Mesothelial cell of epicardium (in vitro differentiated cells): ENCODE results near the gene CRTC1. TPM values are rescaled to one million over a fixed set of nuclear protein-coding genes. Genes with fewer than 3 reads are reported as not detected.

Experiments
- DNase-seq, 2 experiments: peaks; one replicate each; pipeline ENCODE4 v3.0.0; 2021; ENCODE audit warnings: low spot score in 2 of 2; ENCODE audit not compliant: unreplicated experiment in 2 of 2
- H3K27ac Mint-ChIP-seq: 2 replicates; pipeline ENCODE4 v1.8.0; 2021; ENCODE audit warnings: mixed read lengths
- H3K27me3 Mint-ChIP-seq: 2 replicates; pipeline ENCODE4 v1.8.0; 2021; ENCODE audit warnings: low read depth, mixed read lengths
- H3K36me3 Mint-ChIP-seq: 2 replicates; pipeline ENCODE4 v1.8.0; 2021; ENCODE audit warnings: mixed read lengths
- H3K4me1 Mint-ChIP-seq: 2 replicates; pipeline ENCODE4 v1.8.0; 2021; ENCODE audit warnings: mixed read lengths
- H3K4me3 Mint-ChIP-seq: 2 replicates; pipeline ENCODE4 v1.8.0; 2021; ENCODE audit warnings: mild to moderate bottlenecking, moderate library complexity, mixed read lengths
- H3K9me3 Mint-ChIP-seq: 2 replicates; pipeline ENCODE4 v1.8.0; 2021; ENCODE audit warnings: mixed read lengths
- total RNA-seq: library from RNA; stranded (reverse); gene quantifications from 3 replicates; pipeline ENCODE4 v1.2.1, GENCODE V29; 2021
- TF ChIP-seq, protein P1 (sequence below): fragments of 200-600 bp; sonication (generic); IDR thresholded peaks from one replicate; pipeline ENCODE4 v1.5.0; 2021; ENCODE audit warnings: antibody characterized with exemption; ENCODE audit not compliant: unreplicated experiment

Gene CRTC1
- total RNA-seq, 1 donor from 2014 or later: 31.9 TPM

GRCh38 chr19:18646535-18647370, 36.7 kb upstream of the CRTC1 start:
- peaks cover 7% of the 10 kb centered on the region for H3K9me3 Mint-ChIP-seq
- no peak overlapping the region for H3K4me3 Mint-ChIP-seq
- no peaks in the 10 kb centered on the region for H3K27me3 Mint-ChIP-seq
- peaks cover 26% of the 10 kb centered on the region for H3K4me1 Mint-ChIP-seq
- DNase-seq: no peak
- no peaks in the 10 kb centered on the region for H3K36me3 Mint-ChIP-seq
- peak overlapping the region; percentile 16 for H3K27ac Mint-ChIP-seq
- TF ChIP-seq, protein P1, sequence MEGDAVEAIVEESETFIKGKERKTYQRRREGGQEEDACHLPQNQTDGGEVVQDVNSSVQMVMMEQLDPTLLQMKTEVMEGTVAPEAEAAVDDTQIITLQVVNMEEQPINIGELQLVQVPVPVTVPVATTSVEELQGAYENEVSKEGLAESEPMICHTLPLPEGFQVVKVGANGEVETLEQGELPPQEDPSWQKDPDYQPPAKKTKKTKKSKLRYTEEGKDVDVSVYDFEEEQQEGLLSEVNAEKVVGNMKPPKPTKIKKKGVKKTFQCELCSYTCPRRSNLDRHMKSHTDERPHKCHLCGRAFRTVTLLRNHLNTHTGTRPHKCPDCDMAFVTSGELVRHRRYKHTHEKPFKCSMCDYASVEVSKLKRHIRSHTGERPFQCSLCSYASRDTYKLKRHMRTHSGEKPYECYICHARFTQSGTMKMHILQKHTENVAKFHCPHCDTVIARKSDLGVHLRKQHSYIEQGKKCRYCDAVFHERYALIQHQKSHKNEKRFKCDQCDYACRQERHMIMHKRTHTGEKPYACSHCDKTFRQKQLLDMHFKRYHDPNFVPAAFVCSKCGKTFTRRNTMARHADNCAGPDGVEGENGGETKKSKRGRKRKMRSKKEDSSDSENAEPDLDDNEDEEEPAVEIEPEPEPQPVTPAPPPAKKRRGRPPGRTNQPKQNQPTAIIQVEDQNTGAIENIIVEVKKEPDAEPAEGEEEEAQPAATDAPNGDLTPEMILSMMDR: no peak

GRCh38 chr19:18647371-18647767, 36.1 kb upstream of the CRTC1 start:
- no peak overlapping the region for H3K27ac Mint-ChIP-seq

GRCh38 chr19:18647807-18648206, 35.7 kb upstream of the CRTC1 start:
- Mint-ChIP-seq H3K27me3 (no peaks in the 10 kb centered on the region), H3K9me3 (peaks cover 7% of the 10 kb centered on the region), H3K4me1 (peaks cover 28% of the 10 kb centered on the region), H3K36me3 (no peaks in the 10 kb centered on the region), H3K4me3 (no peak overlapping the region), H3K27ac (no peak overlapping the region)
- TF ChIP-seq, protein P1: no peak
- no peak for DNase-seq

More at GRCh38 chr19:18647371-18647767, 36.1 kb upstream of the CRTC1 start:
- Mint-ChIP-seq H3K4me1 (peaks cover 28% of the 10 kb centered on the region), H3K4me3 (no peak overlapping the region), H3K36me3 (no peaks in the 10 kb centered on the region), H3K9me3 (peaks cover 7% of the 10 kb centered on the region), H3K27me3 (no peaks in the 10 kb centered on the region)
- no peak for DNase-seq
- TF ChIP-seq, protein P1: no peak

- TF ChIP-seq, protein P1: no peak
- Mint-ChIP-seq H3K9me3 (peaks cover 4% of the 10 kb centered on the region), H3K27ac (no peak overlapping the region), H3K27me3 (no peaks in the 10 kb centered on the region), H3K4me3 (no peak overlapping the region), H3K4me1 (peaks cover 28% of the 10 kb centered on the region), H3K36me3 (no peaks in the 10 kb centered on the region)
- no peak for DNase-seq
Measured at GRCh38 chr19:18648973-18649315, 34.5 kb upstream of the CRTC1 start.

DNA sequence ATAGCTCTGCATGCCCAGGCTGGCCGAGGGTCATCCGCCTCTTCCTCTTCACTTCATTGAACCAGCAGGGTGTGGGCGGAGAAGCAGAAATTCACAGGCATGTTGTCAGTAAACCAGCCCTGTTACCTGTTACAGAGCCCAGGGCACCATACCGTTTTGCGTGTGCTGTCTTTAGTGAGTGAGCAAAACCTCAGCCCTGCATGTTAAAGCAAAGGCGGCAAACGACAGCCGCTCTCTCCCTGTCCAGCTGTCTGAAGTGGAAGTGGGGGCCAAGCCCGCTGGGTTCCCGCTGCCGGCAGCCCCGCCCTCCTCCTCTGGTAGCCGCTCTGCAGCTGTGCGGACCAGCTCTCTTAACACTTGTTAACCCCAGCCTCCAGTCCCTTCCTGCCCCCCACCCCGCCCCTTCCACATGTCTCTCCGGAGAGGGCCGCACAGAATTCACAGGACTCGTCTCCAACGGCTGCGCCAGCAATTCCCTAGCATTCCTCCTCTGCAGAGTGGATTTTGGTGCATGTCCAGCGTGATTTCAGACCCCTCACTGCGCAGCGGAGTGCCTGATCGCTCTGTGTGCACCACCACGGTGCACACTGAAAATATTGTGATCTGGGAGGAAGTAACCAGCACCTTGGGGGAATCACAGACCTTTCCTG, 34.0 kb upstream of the CRTC1 start:
- Mint-ChIP-seq H3K4me3 (peak overlapping the region; percentile 22), H3K36me3 (no peaks in the 10 kb centered on the region), H3K27ac (peak overlapping the region; percentile 61), H3K27me3 (no peaks in the 10 kb centered on the region), H3K4me1 (peaks cover 28% of the 10 kb centered on the region), H3K9me3 (no peaks in the 10 kb centered on the region)
- TF ChIP-seq, protein P1: no peak
- no peak for DNase-seq
